ENCODE data around the gene HNRNPC.
"Not testable (repeated sequence)": the region's sequence is repeated elsewhere in the genome, so short reads cannot be mapped to it uniquely, and the experiment has no call there.

The HNRNPC gene

DNA sequence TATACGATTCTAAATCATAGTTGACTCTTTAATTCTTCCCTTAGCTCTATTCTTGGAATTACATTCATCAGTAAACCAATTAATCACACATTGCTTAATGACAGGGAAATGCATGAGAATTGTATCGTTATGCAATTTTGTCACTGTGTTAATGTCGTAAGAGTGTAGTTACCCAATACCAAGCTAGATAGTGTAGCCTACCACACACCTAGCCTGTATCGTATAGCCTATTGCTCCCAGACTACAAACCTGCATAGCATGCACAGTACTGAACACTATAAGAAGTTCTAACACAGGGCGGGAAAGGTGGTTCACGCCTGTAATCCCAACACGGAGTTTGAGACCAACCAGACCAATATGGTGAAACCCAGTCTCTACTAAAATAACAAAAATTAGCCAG is 24.7 kb downstream of the HNRNPC start:
- DNase-seq (ENCODE audit: low read depth, low spot score) = no peak

GRCh38 chr14:21241218-21241819 is 27.9 kb downstream of the HNRNPC start:
- no peak for DNase-seq (ENCODE audit: low read depth, low spot score)

GRCh38 chr14:21240417-21240816 is 28.8 kb downstream of the HNRNPC start:
- DNase-seq (ENCODE audit: low read depth, low spot score) = no peak

DNA sequence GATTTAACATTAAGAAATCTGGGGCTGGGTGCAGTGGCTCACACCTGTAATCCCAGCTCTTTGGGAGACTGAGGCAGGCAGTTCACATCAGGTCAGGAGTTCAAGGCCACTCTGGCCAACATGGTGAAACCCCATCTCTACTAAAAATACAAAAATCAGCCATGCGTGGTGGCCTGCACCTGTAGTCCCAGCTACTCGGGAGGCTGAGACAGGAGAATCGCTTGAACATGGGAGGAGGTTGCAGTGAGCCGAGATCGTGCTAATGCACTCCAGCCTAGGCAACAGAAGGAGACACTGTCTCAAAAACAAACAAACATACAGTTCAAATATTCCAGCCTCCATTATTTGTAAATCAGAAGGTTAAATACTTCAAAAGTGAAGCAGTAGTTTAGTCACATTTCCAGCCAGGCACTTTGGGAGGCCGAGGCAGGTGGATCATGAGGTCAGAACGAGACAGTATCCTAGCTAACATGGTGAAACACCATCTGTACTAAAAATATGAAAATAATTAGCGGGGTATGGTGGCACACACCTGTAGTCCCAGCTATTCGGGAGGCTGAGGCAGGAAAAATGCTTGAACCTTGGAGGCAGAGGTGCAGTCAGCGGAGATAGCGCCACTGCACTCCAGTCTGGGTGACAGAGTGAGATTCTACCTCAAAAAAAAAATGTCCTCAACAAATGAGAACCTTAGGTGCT is 30.3 kb downstream of the HNRNPC start:
- DNase-seq (ENCODE audit: low read depth, low spot score) = no peak

DNA sequence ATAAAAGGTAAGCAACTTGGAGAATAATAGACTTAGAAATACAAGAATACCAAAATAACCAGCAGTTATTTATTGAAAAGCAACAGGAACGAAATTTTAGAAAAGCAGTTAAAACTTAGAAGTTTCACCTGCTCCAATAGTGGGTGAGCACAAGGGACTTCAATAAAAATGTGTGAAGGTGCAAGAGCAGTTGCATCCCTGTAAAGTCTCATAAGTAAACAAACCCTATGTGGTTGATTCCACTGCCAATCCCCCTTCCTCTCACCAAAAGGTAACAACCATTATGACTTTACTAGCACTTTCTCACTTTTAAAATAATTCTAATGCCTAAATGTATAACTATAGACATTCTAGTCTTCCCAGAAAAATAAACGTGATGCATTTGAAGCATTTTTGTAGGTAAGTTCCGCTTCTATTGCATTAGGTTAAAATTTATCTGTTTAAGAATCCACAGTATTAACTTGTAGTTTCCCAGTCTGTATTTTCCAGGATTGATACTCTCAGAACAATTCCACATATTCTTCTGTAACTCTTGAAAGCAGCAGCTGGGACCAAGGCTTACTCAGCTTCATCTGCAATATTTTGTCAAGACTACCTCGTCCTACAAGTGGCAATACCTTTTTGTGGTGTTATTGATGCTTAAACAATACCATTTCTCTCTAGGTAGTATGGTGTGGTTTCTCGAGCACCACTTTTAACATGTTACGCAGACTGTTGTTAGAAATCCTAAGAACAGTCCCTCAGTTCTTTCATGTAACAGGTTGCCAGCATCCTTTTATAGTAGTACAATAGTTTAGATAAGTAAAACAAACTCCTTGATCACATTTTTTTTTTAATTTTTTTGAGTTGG is 32.1 kb downstream of the HNRNPC start:
- DNase-seq (ENCODE audit: low read depth, low spot score) = no peak

GRCh38 chr14:21234112-21234511 is 35.1 kb downstream of the HNRNPC start:
- DNase-seq (ENCODE audit: low read depth, low spot score) = no peak

DNA sequence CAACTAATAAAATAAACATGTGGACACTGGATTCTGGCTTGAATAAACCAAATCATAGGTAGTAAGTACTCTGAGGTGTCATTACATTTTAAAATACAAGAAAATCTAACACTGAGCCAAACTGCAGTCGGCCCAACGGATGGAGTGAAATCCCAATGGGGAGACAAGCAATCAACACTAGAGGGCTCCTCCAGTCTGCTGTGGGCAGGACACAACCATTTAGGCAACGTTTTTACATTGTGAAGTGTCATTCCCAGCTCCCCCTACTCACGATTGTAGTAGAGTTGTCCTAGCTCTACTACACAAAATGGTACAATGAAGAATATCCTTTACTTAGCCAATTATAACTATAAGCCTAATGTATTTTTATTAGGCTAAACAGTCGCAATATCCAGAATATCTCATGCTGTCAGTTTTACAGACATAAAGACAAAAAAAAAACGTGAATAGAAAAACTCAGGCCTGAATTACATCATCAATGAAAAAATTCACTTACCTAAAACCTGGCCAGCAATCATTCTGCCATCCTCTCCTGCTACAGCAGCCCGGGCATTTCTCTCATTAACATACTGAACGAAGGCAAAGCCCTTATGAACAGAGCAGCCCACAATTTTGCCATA is 35.7 kb downstream of the HNRNPC start:
- no peak for DNase-seq (ENCODE audit: low read depth, low spot score)

DNA sequence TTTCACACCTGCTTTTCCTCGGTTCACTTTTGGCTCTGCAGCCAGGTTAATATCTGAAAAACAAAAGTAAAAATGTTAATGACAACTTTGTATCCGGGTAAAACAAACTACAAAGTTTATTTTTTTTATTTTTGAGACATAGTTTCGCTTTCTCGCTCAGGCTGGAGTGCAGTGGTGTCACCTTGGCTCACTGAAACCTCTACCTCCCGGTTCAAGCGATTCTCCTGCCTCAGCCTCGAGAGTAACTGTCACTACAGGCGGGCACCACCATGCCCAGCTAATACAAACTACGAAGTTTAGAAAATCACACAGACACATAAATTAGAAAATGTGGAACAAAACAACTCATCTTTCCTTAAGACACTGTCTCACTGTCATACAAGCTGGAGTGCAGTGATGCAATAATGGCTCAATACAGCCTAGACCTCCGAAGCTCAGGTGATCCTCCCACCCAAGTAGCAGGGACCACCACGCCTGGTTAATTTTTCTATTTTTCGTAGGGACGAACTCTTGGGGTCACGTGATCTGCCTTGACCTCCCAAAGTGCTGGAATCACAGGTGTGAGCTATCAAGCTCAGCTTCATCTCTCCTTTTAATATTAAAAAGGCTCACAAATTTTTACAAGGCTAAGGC is 38.1 kb downstream of the HNRNPC start:
- no peak for DNase-seq (ENCODE audit: low read depth, low spot score)

DNA sequence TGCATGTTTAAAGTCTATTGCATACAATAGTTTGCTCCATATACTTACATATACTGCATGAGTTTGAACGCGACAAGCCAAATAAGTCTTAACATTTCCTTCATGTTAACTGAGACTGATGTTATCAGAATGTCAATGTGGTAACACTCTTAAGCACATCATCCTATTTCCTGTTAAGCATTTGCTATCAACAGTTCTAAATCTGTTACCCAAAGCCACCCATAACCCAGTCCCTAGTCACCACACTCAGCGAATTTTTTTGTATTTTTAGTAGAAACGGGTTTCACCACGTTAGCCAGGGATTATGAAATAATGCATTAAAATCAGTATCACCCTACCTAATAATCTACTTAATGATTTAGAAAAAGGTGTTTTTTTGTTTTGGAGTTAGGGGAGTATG is 39.4 kb downstream of the HNRNPC start:
- no peak for DNase-seq (ENCODE audit: low read depth, low spot score)

DNA sequence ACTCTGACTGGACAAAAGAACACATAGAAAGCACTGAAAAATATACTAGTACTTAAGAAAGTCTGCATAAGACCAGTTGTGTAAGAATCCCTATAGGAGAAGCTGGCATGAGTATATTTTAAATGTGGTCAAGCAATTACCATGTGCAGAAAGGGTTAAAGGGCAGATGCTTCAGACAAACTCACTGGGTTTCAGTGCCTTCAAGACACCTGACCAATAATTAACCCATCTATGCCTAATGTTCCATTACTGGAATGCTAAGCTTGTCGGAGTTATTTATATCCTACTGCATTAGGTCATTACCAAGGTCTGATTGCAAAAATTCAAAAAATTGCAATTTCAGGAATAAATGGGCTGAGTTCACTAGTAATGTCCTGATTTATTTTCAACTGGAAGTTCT is 41.3 kb downstream of the HNRNPC start:
- DNase-seq (ENCODE audit: low read depth, low spot score) = no peak

GRCh38 chr14:21227150-21227549 is 42.1 kb downstream of the HNRNPC start:
- DNase-seq (ENCODE audit: low read depth, low spot score) = no peak

DNA sequence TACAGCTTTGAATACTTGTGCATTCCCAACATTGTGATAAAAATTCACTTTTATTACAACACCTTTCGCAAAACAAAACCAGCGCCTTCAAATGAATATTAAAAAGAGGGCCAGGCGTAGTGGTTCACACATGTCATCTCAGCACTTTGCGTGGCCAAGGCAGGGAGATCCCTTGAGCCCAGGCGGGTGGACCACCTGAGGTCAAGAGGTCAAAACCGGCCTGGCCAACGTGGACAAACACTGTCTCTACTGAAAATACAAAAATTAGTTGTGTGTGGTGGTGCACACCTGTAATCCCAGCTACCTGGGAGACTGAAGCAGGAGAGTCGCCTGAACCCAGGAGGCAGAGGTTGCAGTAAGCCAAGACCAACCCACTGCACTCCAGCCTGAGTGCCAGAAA is 42.8 kb downstream of the HNRNPC start:
- no peak for DNase-seq (ENCODE audit: low read depth, low spot score)

GRCh38 chr14:21225164-21225563 is 44.1 kb downstream of the HNRNPC start:
- DNase-seq (ENCODE audit: low read depth, low spot score) = not testable (repeated sequence)

GRCh38 chr14:21220874-21221477 is 48.3 kb downstream of the HNRNPC start:
- DNase-seq (ENCODE audit: low read depth, low spot score) = no peak

- DNase-seq (ENCODE audit: low read depth, low spot score) = no peak
Measured at GRCh38 chr14:21219561-21220111, 49.6 kb downstream of the HNRNPC start.

DNA sequence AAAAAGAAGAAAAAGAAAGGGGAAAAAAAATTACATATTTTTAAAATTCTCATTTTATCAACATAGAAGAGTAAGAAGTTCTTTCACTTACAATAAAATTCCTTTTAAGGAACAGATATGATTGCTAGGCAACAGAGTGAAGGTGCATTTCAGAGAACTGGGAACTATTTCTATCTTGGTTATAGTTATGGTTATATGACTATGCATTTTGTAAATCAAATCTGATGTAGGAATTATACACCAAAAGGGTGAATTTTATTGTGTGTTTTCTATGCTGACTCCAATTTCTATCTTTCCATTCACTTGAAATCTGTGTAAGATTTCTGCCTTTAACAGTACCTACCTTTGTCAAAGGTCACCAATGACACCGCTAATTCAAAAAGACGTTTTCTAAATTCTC is 50.1 kb downstream of the HNRNPC start:
- no peak for DNase-seq (ENCODE audit: low read depth, low spot score)

- DNase-seq (ENCODE audit: low read depth, low spot score) = no peak
Measured at GRCh38 chr14:21215879-21216251, 53.4 kb downstream of the HNRNPC start.

DNA sequence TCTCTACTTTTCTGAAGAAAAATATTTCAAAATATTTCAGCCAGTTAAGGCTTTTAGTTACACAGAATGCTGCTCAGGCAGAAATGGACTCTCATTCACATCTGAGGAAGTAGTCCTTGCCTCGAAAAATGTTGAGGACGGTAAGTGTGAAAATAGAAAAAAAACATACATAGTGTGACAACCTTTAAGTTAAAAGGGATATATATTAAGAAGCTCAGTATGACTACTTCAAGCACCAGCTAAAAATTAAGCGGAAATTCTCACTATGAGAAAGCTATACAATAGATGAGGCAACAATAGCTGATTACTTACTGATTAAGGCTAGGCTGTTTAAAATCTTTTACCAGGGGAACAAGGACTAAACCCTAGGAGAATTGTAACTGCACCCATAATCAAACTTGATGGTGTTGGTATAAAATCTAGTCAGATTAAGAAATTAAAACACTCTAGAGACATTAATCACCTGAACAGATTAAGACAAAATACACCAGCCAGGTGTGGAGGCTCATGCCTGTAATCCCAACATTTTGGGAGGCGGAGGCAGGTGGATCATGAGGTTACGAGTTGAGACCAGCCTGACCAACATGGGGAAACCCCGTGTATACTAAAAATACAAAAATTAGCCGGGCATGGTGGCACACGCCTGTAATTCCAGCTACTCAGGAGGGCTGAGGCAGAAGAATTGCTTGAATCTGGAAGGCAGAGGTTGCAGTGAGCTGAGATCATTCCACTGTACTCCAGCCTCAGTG is 53.9 kb downstream of the HNRNPC start:
- DNase-seq (ENCODE audit: low read depth, low spot score) = no peak

DNA sequence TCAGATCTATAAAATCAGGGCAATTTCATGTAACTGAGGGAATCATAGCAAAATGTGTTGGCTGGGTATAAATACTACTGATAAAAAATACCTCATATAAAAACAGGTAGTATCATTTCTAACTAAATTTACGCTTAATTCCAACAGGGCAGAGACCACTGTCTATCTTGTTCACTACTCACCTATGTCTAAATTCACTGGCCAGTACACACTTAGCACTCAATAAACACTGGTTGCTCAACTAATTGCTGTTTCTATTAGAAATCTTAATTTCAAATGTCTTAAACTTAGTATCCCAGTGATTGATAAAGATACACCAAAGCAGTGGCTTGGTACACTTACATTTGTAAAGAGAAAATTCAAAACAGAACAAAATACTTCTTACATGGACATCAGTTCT is 55.6 kb downstream of the HNRNPC start:
- DNase-seq (ENCODE audit: low read depth, low spot score) = no peak

GRCh38 chr14:21212824-21213223 is 56.4 kb downstream of the HNRNPC start:
- not testable (repeated sequence) for DNase-seq (ENCODE audit: low read depth, low spot score)

All from smooth muscle cell of the brain vasculature (primary cell).